Transverse colon (tissue), 4 donors: ENCODE results near the gene DCAF8L1. TPM values are rescaled to one million over a fixed set of nuclear protein-coding genes. Genes with fewer than 3 reads are reported as not detected.

Experiments
- DNase-seq: peaks from one replicate; pipeline ENCODE4 v3.0.0-alpha.2; 2019
- H3K27ac ChIP-seq, 4 donors: fragments of 200-600 bp; sonication (generic); 2 replicates each; pipeline ENCODE4 v1.5.1; 2016 to 2018; ENCODE audit warnings: inconsistent platforms in 4 of 4
- H3K27me3 ChIP-seq: fragments of 200-600 bp; sonication (generic); 2 replicates; pipeline ENCODE4 v1.5.1; 2017; ENCODE audit warnings: inconsistent platforms
- H3K36me3 ChIP-seq, 4 donors: fragments of 200-600 bp; sonication (generic); 2 replicates each; pipeline ENCODE4 v1.5.1; 2017 to 2019; ENCODE audit warnings: inconsistent platforms in 4 of 4
- H3K4me1 ChIP-seq, 4 donors: fragments of 200-600 bp; sonication (generic); 2 replicates each; pipeline ENCODE4 v1.5.1; 2017 to 2020; ENCODE audit warnings: inconsistent platforms in 4 of 4
- H3K4me3 ChIP-seq, 4 donors: fragments of 200-600 bp; sonication (generic); 1 replicate in 1 of 4; 2 replicates in 3 of 4; pipeline versions ENCODE4 v1.5.1 to v1.6.1; 2017 to 2019; ENCODE audit warnings: inconsistent platforms in 4 of 4
- H3K9me3 ChIP-seq, 2 donors: fragments of 200-600 bp; sonication (generic); 2 replicates each; pipeline ENCODE4 v1.5.1; 2017 to 2019; ENCODE audit warnings: inconsistent platforms in 2 of 2
- EP300 ChIP-seq: sonication (generic); formaldehyde crosslinking; IDR thresholded peaks from one replicate; pipeline ENCODE4 v1.6.1; 2017; ENCODE audit warnings: antibody characterized with exemption, low read depth
- POLR2A ChIP-seq: fragments of 450-650 bp; IDR thresholded peaks from one replicate; pipeline ENCODE4 v1.6.1; 2016; ENCODE audit warnings: antibody characterized with exemption, mild to moderate bottlenecking, moderate library complexity
- POLR2AphosphoS5 ChIP-seq, 3 donors: sonication (generic); formaldehyde crosslinking; IDR thresholded peaks; one replicate each; pipeline ENCODE4 v1.6.1; 2016; ENCODE audit warnings: antibody characterized with exemption in 3 of 3
- WGBS, 2 donors: methylation state at CpG; one replicate each; pipeline ENCODE4 v1.1.5; 2018; ENCODE audit warnings: low coverage in 1 of 2; 5-methylcytosine and 5-hydroxymethylcytosine counted together
- in situ Hi-C, 4 donors: fragments of 200-750 bp; cut with MboI; loops; one replicate each; pipeline versions ENCODE4 v1.15.0 to v1.15.1; 2017; ENCODE audit warnings: low sequenced_read_pairs in 3 of 4, low pct_ligation_motif_present in 1 of 4, low pct_unique_long_range_greater_than_20kb in 1 of 4
- intact Hi-C: fragments of 100-400 bp; cut with DNase I; formaldehyde crosslinking; loops from one replicate; pipeline ENCODE4 v1.15.1; 2023; ENCODE audit warnings: low total_unique reads
- total RNA-seq, 4 donors: library from RNA; depleted of rRNA; stranded (reverse); fragments of >200 nt; gene quantifications; one replicate each; pipeline ENCODE4 v1.1.0, GENCODE V29; 2016
- TF ChIP-seq, protein P1 (sequence below), 5 experiments: fragments of 200-600 bp in 3 of 5; fragments of 450-650 bp in 2 of 5; sonication (generic) in 3 of 5; IDR thresholded peaks; 1 replicate in 2 of 5; 2 replicates in 3 of 5; pipeline ENCODE4 v1.5.1; 2016 to 2017; ENCODE audit warnings: antibody characterized with exemption in 5 of 5, inconsistent platforms in 3 of 5, mild to moderate bottlenecking in 2 of 5, moderate library complexity in 1 of 5

DCAF8L1 gene
- total RNA-seq, 4 donors from 2014 or later = not detected

DNA sequence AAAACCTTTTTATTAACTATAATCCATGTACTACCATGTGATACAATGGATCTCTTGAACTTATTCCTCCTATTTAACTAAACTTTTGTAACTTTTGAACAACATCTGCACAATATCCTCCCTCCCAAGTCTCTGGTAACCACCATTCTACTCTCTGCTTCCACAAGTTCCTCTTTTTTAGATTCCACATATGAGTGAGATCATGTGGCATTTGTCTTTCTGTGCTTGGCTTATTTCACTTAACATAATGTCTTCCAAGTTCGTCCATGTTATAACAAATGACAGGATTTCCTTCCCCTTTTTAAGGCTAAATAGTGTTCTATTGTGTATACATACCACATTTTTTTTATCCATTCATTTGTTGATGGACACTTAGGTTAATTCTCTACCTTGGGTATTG lies 28.1 kb downstream of the DCAF8L1 start:
- in situ Hi-C loops (no loop called here), intact Hi-C loops (no loop called here)
- Histone ChIP-seq H3K4me1 (no peaks in the 10 kb centered on the region), H3K27ac (no peak overlapping the region), H3K9me3 (no peaks in the 10 kb centered on the region), H3K4me3 (no peak overlapping the region), H3K36me3 (no peaks in the 10 kb centered on the region), H3K27me3 (no peaks in the 10 kb centered on the region)
- 67% methylated on average over 1 of the region's 1 CpG; no CpG with 5 or more reads in 1 of the 2 donors for WGBS, 2 donors
- TF ChIP-seq POLR2A = no peak
- TF ChIP-seq POLR2AphosphoS5 (IDR thresholded peaks at IDR 0.05) = no peak
- TF ChIP-seq EP300 = no peak
- TF ChIP-seq, protein P1, sequence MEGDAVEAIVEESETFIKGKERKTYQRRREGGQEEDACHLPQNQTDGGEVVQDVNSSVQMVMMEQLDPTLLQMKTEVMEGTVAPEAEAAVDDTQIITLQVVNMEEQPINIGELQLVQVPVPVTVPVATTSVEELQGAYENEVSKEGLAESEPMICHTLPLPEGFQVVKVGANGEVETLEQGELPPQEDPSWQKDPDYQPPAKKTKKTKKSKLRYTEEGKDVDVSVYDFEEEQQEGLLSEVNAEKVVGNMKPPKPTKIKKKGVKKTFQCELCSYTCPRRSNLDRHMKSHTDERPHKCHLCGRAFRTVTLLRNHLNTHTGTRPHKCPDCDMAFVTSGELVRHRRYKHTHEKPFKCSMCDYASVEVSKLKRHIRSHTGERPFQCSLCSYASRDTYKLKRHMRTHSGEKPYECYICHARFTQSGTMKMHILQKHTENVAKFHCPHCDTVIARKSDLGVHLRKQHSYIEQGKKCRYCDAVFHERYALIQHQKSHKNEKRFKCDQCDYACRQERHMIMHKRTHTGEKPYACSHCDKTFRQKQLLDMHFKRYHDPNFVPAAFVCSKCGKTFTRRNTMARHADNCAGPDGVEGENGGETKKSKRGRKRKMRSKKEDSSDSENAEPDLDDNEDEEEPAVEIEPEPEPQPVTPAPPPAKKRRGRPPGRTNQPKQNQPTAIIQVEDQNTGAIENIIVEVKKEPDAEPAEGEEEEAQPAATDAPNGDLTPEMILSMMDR (IDR thresholded peaks at IDR 0.05) = no peak
- DNase-seq = no peak

DNA sequence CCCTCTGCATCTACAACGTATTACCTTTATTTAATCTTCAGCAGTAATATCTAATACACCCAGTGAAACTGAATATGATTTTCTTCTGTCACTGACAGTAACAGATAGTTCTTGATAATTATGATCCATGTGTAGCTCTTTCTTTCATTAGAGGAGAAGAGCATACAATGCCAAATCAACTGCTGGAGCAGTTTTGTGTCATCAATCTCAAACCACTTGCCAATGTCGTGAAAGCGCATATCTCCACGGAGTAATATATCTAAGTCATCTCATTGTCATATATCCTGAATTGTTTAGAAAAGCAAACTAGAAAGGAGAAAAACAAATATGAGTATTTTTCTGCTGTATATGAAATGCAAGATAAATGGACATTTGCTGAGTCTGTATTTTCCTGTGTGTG lies 47.9 kb downstream of the DCAF8L1 start:
- no peaks in the 10 kb centered on the region for H3K36me3 ChIP-seq
- H3K4me3 ChIP-seq = no peak overlapping the region
- H3K27me3 ChIP-seq = no peaks in the 10 kb centered on the region
- H3K9me3 ChIP-seq = no peaks in the 10 kb centered on the region
- no peaks in the 10 kb centered on the region for H3K4me1 ChIP-seq
- DNase-seq = no peak
- no peak overlapping the region for H3K27ac ChIP-seq
- TF ChIP-seq EP300 (no peak), POLR2AphosphoS5 (IDR thresholded peaks at IDR 0.05) (no peak), POLR2A (no peak)
- TF ChIP-seq, protein P1 (IDR thresholded peaks at IDR 0.05) = no peak
- 76 to 100% methylated on average over 1 to 4 of the region's 4 CpGs for WGBS, 2 donors
- in situ Hi-C loops (no loop called here), intact Hi-C loops (no loop called here)

Other genes starting within 250 kb of the DCAF8L1 start
- gene MAGEB10, start 173.5 kb downstream of the DCAF8L1 start, total RNA-seq = not detected